ENCODE results near the gene TCFL5. TPM values are rescaled to one million over a fixed set of nuclear protein-coding genes. Genes with fewer than 3 reads are reported as not detected.
A peak's percentile ranks its signal among the peaks of the same experiment; 100 is the strongest.

The TCFL5 gene
- polyA plus RNA-seq, 3 donors: 0.38 to 3.5 (median 0.89) TPM

DNA sequence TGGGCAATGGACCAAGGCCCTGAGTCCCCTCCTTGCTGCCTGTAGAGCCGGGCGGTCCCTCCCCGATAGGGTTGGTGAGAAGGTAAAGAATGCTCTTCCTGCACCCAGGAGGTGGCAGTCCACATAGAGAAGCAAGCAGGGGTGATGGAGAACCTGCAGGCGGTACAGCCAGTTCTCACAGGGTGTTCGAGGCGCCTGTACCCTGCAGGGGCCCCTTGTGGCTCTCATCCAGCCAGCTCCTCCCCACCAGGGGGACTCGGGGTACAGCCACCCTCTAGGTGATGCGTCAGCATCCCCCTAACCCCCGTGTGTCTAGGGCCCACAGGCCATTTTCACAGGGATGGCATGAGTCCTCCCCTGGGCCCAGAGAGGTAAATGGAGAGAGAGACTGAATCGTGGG is 49.9 kb downstream of the TCFL5 start:
- H2AFZ ChIP-seq (ENCODE audit: insufficient read depth, low read depth, low read length, poor library complexity, severe bottlenecking): no peak overlapping the region

GRCh38 chr20:62811320-62811719 is 50.3 kb downstream of the TCFL5 start:
- Histone ChIP-seq H3K79me2 (ENCODE audit: insufficient read depth, low read length) (peaks cover 40% of the 10 kb centered on the region), H3K4me1 (ENCODE audit: control insufficient read depth in 1 of 2, insufficient read depth in 2 of 2, low read length in 2 of 2) (peaks cover 28 to 47% of the 10 kb centered on the region in 2 donors), H3K4me2 (replicated peaks; ENCODE audit: extremely low read depth, low read length, poor library complexity, severe bottlenecking) (no peak overlapping the region), H3K27me3 (ENCODE audit: control insufficient read depth in 2 of 2, insufficient read depth in 2 of 2, low read length in 2 of 2) (peaks cover 5 to 25% of the 10 kb centered on the region in 2 donors), H3K9me3 (replicated peaks in 1 of 2; ENCODE audit: control insufficient read depth in 1 of 2, insufficient read depth in 1 of 2, low read length in 2 of 2) (no peaks in the 10 kb centered on the region), H3K27ac (ENCODE audit: low read depth in 1 of 2, low read length in 2 of 2) (no peak overlapping the region), H3K36me3 (replicated peaks in 1 of 2; ENCODE audit: control insufficient read depth in 1 of 2, insufficient read depth in 2 of 2, low read length in 2 of 2) (peaks cover 67 to 76% of the 10 kb centered on the region in 2 donors), H4K20me1 (ENCODE audit: insufficient read depth, low read length) (peaks cover 100% of the 10 kb centered on the region), H3K4me3 (replicated peaks in 1 of 3; ENCODE audit: low read depth in 2 of 3, low read length in 3 of 3) (no peak overlapping the region), H2AFZ (ENCODE audit: insufficient read depth, low read depth, low read length, poor library complexity, severe bottlenecking) (no peak overlapping the region), H3K9ac (ENCODE audit: insufficient read depth, low read length, poor library complexity, severe bottlenecking) (no peak overlapping the region)
- TF ChIP-seq, protein P1, sequence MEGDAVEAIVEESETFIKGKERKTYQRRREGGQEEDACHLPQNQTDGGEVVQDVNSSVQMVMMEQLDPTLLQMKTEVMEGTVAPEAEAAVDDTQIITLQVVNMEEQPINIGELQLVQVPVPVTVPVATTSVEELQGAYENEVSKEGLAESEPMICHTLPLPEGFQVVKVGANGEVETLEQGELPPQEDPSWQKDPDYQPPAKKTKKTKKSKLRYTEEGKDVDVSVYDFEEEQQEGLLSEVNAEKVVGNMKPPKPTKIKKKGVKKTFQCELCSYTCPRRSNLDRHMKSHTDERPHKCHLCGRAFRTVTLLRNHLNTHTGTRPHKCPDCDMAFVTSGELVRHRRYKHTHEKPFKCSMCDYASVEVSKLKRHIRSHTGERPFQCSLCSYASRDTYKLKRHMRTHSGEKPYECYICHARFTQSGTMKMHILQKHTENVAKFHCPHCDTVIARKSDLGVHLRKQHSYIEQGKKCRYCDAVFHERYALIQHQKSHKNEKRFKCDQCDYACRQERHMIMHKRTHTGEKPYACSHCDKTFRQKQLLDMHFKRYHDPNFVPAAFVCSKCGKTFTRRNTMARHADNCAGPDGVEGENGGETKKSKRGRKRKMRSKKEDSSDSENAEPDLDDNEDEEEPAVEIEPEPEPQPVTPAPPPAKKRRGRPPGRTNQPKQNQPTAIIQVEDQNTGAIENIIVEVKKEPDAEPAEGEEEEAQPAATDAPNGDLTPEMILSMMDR (IDR thresholded peaks at IDR 0.05): no peak
- peaks cover 24 to 41% (median 26%) of the 10 kb centered on the region in 3 donors for H3K27me3 Mint-ChIP-seq (ENCODE audit: low read depth in 3 of 3)
- H3K9me3 Mint-ChIP-seq: peaks cover 0 to 4% (median 0%) of the 10 kb centered on the region in 7 donors
- intact Hi-C loops (cut with micrococcal nuclease): loop anchor here in 1 of 2 donors (5.0 kb wide), 1 partner anchor 309 kb away; no protein-coding TSS in a partner anchor
- peaks cover 37% of the 10 kb centered on the region for H3K4me1 Mint-ChIP-seq
- H3K36me3 Mint-ChIP-seq: peaks cover 49 to 70% of the 10 kb centered on the region in 2 donors
- no peak overlapping the region for H3K27ac Mint-ChIP-seq
- no peak overlapping the region for H3K4me3 Mint-ChIP-seq
- 96% methylated on average over 21 of the region's 21 CpGs for WGBS (ENCODE audit: insufficient coverage)
- DNase-seq: no peak

More for the DNA sequence above, 49.9 kb downstream of the TCFL5 start:
- H3K27me3 ChIP-seq (ENCODE audit: control insufficient read depth in 2 of 2, insufficient read depth in 2 of 2, low read length in 2 of 2): peaks cover 8 to 29% of the 10 kb centered on the region in 2 donors
- TF ChIP-seq, protein P1 (IDR thresholded peaks at IDR 0.05): no peak
- no peak for DNase-seq
- H3K9ac ChIP-seq (ENCODE audit: insufficient read depth, low read length, poor library complexity, severe bottlenecking): no peak overlapping the region
- intact Hi-C loops (cut with micrococcal nuclease): loop anchor here in 1 of 2 donors (5.0 kb wide), 1 partner anchor 309 kb away; no protein-coding TSS in a partner anchor
- peaks cover 64 to 74% of the 10 kb centered on the region in 2 donors for H3K36me3 ChIP-seq (replicated peaks in 1 of 2; ENCODE audit: control insufficient read depth in 1 of 2, insufficient read depth in 2 of 2, low read length in 2 of 2)
- H3K79me2 ChIP-seq (ENCODE audit: insufficient read depth, low read length): peaks cover 36% of the 10 kb centered on the region
- H3K4me2 ChIP-seq (replicated peaks; ENCODE audit: extremely low read depth, low read length, poor library complexity, severe bottlenecking): no peak overlapping the region
- WGBS (ENCODE audit: insufficient coverage): 79% methylated on average over 6 of the region's 10 CpGs
- no peaks in the 10 kb centered on the region for H3K9me3 ChIP-seq (replicated peaks in 1 of 2; ENCODE audit: control insufficient read depth in 1 of 2, insufficient read depth in 1 of 2, low read length in 2 of 2)
- H3K4me1 ChIP-seq (ENCODE audit: control insufficient read depth in 1 of 2, insufficient read depth in 2 of 2, low read length in 2 of 2): peaks cover 27 to 47% of the 10 kb centered on the region in 2 donors
- peaks cover 26 to 45% (median 29%) of the 10 kb centered on the region in 3 donors for H3K27me3 Mint-ChIP-seq (ENCODE audit: low read depth in 3 of 3)
- H3K27ac Mint-ChIP-seq: peak overlapping the region in 1 of 7 donors; percentile 60
- peaks cover 0 to 4% (median 0%) of the 10 kb centered on the region in 7 donors for H3K9me3 Mint-ChIP-seq
- H3K4me1 Mint-ChIP-seq: peaks cover 35% of the 10 kb centered on the region
- H3K36me3 Mint-ChIP-seq: peaks cover 48 to 66% of the 10 kb centered on the region in 2 donors
- H3K4me3 Mint-ChIP-seq: no peak overlapping the region
- no peak overlapping the region for H3K27ac ChIP-seq (ENCODE audit: low read depth in 1 of 2, low read length in 2 of 2)
- H3K4me3 ChIP-seq (replicated peaks in 1 of 3; ENCODE audit: low read depth in 2 of 3, low read length in 3 of 3): no peak overlapping the region
- peaks cover 100% of the 10 kb centered on the region for H4K20me1 ChIP-seq (ENCODE audit: insufficient read depth, low read length)

Data from CD14-positive monocyte (primary cell).